DMS53 (cell line): Measurements from ENCODE around the gene CEP170B.
A peak's percentile ranks its signal among the peaks of the same experiment; 100 is the strongest.
"Not testable (repeated sequence)": the region's sequence is repeated elsewhere in the genome, so short reads cannot be mapped to it uniquely, and the experiment has no call there.

Source experiments
- DNase-seq: peaks from one replicate; lab custom pipeline; 2025; lab: John Stamatoyannopoulos, UW

Gene CEP170B

GRCh38 chr14:104891664-104892530 lies 26.8 kb downstream of the CEP170B start:
- DNase-seq, result no peak

DNA sequence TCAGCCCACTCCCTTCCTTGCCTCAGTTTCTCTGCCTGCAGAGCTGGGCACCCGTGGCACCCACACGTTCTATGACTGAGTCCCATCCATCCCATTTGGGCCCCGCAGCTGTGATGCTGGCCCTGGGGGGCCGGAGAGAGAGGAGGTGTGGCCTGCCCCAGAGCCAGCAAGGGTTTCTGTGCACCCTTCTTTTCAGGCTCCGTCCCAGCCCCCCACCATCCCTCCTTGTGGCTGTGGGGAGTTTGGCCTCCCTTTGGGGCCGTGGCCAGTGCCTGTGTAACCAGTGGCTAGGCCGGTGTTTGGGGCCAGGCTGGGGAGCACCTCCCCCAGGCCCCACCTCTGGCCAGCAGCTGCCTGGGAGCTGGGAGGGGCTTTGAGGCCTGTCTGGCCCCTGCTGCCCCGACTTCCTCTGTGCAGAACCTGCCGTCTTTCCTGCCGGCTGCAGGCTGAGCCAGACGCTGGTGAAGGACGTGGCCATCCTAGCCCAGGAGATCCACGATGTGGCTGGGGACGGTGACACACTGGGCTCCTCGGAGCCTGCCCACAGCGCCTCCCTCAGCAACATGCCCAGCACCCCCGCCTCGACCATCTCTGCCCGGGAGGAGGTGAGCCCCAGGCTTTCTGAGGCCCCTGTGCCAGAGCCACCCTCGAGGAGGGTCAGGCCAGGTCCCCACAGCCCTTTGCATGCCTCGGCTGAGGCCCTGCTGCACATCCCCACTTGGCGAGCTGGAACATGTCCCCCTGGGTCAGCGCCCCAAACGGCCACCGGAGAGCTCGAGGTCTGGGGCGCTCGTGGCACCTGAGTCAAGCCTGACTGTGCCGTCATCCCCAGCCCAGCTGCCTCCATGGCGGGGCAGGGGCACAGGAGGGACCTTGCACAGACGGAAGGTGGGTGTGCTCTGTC lies 27.7 kb downstream of the CEP170B start:
- DNase-seq, result no peak

GRCh38 chr14:104893435-104894207 lies 28.6 kb downstream of the CEP170B start:
- peak; percentile 36 for DNase-seq

DNA sequence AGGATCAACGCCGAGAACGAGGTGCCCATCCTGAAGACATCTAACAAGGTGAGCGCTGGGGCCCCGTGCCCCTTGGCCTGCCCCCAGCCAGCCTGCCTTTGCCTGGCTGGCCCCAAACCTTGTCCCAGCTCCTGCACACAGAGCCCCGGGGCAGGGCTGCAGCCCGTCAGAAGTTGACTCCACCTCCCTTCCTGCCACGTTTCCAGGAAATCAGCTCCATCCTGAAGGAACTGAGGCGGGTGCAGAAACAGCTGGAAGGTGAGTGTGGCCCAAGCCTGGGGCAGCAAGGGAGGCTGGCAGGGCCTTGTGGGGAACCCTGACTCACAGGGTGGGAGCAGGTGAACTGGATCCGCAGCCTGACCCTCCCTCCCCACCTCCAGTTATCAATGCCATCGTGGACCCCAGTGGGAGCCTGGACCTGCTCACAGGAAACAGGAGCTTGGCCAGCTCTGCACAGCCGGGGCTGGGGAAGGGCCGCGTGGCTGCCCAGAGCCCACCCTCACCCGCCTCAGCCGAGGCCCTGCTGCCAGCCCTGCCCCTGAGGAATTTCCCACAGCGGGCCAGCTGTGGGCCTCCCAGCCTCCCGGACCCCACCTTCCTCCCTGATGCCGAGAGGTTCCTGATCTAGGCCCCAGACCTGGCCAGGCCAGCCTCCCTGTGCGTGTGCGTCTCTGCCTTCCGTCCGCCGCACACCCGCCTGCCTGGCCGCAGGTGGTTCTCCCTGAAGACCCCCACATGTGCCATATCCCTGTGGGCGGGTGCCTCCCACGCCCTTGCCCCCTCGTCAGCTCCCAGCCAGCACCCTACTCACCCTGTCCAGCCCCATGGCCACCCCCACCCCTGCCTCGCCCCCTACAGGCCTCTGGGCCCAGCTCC lies 29.5 kb downstream of the CEP170B start:
- no peak for DNase-seq

DNA sequence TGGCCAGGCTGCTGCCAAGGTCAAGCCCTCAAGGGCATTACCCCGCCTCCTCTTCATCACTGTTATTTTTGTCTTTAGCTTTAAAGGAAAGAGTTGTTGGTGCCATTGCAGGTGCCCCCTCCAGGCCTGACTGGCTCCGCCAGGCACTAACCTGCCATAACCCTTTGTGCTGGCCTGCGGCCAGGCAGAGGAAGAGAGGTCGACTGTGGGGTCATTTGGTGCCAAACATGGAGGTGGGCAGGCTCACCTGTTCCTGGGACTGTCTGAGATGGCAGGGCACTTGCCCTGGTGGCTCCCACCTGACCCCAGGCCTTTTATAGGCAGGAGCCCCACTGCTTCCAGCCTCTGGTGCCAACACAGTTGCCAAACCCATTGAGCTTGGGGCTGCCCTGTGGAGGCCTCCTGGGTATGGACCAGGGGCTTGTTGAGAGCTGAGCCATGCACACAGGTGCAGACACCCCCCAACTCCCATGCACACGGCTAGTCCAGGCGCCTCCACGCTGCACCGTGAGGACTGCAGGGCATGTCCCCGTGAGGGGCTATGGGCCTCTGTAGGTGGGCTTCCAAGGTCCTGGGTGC lies 30.2 kb downstream of the CEP170B start:
- DNase-seq, result peak; percentile 62

DNA sequence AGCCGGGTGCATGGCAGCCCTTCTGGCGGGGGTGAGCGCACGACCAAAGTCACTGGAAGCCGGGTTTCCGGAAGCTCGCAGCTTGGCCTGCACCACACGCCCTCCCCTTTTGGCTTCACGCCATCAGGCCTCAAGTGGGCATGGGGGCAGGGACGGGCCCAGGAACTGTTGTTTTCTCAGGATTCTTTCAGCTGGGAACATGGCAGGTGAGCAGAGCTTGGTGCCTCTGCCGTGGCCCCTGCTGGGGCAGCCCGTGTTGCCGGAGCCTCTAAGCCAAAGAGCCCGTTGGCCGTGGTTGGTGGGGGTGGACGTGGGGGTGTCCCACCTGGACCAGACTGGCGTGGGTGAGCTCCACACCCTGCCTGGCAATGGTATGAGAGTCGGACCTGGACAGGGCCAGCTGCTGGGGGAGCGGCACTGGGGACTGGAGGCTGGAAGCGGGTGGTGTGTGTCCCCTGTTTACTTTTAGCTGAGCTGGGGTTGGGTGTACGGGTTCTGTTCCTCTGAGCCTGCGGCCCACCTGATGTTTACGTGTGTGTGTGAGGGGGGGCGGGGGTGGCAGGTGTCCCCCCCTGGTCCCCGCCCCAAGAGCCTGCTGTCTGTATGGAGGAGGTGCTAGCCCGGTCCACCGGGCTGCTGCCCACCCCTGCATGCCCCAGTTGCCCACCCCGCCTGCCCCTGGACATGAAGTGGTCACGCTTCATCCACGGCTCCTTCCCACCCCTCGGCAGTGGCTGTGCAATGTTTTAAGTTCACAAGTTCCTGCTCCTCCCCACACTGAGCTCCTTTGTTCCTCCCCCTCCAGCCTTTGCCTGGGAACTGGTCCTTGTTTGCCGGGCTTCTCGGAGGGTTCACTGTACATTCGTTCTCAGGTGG lies 31.0 kb downstream of the CEP170B start:
- peak; percentile 94 for DNase-seq

DNA sequence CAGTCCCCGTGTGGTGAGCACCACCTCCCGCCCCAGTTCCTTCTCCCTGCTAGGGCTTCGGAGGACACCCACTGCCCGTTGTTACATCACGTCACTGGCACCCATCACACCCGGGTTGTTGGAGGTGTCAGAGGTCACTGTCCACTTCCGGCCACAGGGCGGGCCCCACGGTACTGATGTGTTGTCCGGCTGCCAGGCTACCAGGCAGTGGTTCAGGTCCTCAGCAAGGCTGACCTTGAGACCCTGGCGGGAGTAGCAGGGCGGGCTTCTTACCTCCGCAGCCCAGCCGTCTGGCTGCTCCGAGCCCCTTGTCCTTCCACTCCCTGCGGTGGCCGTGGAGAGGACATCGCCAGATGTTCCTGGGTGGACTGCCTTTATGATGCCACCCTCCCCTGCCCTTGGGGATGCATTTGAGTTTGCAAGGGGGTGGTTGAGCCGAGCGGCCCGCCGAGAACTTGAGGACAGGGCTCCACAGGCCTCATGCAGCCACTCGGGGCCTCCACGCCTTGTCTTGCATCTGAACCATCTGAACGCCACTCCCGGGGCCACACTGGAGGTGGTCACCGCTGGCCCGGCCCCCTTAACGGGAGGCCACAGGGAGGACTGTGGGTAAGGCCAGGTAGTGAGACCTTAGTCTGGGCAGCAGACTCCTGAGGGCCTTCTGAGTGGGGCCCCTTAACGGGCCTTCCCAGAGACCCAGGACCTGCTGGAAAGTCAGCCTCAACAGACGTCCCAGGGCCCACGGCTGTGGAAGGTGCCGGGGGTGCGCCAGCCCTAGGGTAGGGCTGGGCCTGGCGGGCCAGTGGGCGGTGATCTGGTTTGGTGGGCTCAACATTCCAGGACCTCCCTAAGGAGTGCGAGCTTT lies 32.5 kb downstream of the CEP170B start:
- DNase-seq, result no peak

GRCh38 chr14:104898195-104898558 lies 33.1 kb downstream of the CEP170B start:
- no peak for DNase-seq

- DNase-seq, result no peak
These were observed 33.9 kb downstream of the CEP170B start for GRCh38 chr14:104898870-104899510.

DNA sequence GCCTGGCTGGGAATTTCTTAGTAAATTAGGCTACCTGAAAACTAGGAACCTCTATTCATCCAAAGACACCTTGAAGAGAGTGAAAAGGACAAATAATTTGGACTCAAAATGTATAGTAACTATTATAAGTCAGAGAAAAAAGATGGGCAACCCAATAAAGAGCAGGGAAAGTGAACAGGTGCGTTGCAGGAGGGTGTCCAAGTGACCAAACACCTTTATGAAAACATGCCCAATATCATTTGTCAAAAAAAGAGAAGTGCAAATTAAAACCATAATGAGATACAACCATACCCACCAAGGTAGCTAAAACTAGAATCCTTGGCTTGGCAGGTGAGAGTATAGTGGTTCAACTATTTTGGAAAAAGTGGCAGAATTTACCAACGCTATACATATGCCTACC lies 34.7 kb downstream of the CEP170B start:
- no peak for DNase-seq

- DNase-seq, result no peak
These were observed 35.8 kb downstream of the CEP170B start for GRCh38 chr14:104900639-104901512.

- no peak for DNase-seq
These were observed 38.9 kb downstream of the CEP170B start for GRCh38 chr14:104903990-104904389.

DNA sequence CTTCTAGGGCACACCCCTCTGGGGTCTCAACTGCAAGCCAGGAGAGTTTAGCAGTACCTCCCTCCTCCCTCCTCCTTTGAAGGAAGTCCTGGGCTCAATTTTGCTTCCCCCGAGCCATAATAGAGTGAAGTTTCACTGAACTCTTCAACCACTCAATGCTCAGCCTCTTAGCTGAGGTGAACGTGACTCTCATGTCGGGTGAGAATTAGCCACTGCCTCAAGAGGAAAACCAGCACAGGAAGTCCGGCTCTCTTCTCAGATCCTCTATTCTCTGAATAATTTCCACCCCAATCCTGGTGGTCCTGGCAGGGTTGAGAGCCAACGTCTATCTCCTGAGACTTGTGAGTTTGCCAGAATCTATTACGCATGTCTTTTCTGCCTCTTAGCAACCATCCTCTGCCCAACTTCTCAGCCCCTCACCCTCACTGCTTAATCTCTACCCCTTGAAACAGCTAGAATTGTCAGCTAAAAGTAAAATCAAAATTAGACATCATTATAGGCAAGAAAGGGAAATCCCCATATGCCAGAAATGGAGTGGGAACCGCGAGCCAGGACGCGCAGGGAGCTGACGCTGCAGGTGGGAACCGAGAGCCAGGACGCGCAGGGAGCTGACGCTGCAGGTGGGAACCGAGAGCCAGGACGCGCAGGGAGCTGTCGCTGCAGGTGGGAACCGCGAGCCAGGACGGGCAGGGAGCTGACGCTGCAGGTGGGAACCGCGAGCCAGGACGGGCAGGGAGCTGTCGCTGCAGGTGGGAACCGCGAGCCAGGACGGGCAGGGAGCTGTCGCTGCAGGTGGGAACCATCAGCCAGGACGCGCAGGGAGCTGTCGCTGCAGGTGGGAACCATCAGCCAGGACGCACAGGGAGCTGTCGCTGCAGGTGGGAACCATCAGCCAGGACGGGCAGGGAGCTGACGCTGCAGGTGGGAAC lies 39.8 kb downstream of the CEP170B start:
- DNase-seq, result not testable (repeated sequence)

- DNase-seq, result not testable (repeated sequence)
These were observed 40.5 kb downstream of the CEP170B start for GRCh38 chr14:104905579-104905933.

- DNase-seq, result no peak
These were observed 43.2 kb downstream of the CEP170B start for GRCh38 chr14:104908303-104908702.

GRCh38 chr14:104912053-104912452 lies 47.0 kb downstream of the CEP170B start:
- no peak for DNase-seq
